ENCODE data around the gene GCNT2.
"Not testable (repeated sequence)": the region's sequence is repeated elsewhere in the genome, so short reads cannot be mapped to it uniquely, and the experiment has no call there.

The GCNT2 gene

GRCh38 chr6:10584607-10585006 lies 63.5 kb downstream of the GCNT2 start:
- no peak for DNase-seq

GRCh38 chr6:10585209-10585845 lies 64.2 kb downstream of the GCNT2 start:
- DNase-seq: no peak

- no peak for DNase-seq
Measured at GRCh38 chr6:10586302-10586701, 65.2 kb downstream of the GCNT2 start.

GRCh38 chr6:10587656-10588406 lies 66.7 kb downstream of the GCNT2 start:
- DNase-seq: no peak

- DNase-seq: no peak
Measured at GRCh38 chr6:10588562-10589428, 67.6 kb downstream of the GCNT2 start.

- DNase-seq: no peak
Measured at GRCh38 chr6:10589429-10589727, 68.2 kb downstream of the GCNT2 start.

GRCh38 chr6:10589983-10590382 lies 68.8 kb downstream of the GCNT2 start:
- DNase-seq: no peak

- DNase-seq: no peak
Measured at GRCh38 chr6:10591422-10592160, 70.4 kb downstream of the GCNT2 start.

GRCh38 chr6:10595731-10596664 lies 74.8 kb downstream of the GCNT2 start:
- DNase-seq: no peak

GRCh38 chr6:10597499-10598001 lies 76.4 kb downstream of the GCNT2 start:
- DNase-seq: no peak

- DNase-seq: no peak
Measured at GRCh38 chr6:10598084-10598960, 77.2 kb downstream of the GCNT2 start.

- DNase-seq: no peak
Measured at GRCh38 chr6:10599046-10599445, 77.9 kb downstream of the GCNT2 start.

- not testable (repeated sequence) for DNase-seq
Measured at GRCh38 chr6:10600681-10601080, 79.5 kb downstream of the GCNT2 start.

- DNase-seq: no peak
Measured at GRCh38 chr6:10603219-10603618, 82.1 kb downstream of the GCNT2 start.

GRCh38 chr6:10609038-10609437 lies 87.9 kb downstream of the GCNT2 start:
- DNase-seq: no peak

GRCh38 chr6:10610289-10610688 lies 89.1 kb downstream of the GCNT2 start:
- no peak for DNase-seq

GRCh38 chr6:10612161-10612560 lies 91.0 kb downstream of the GCNT2 start:
- no peak for DNase-seq

- DNase-seq: no peak
Measured at GRCh38 chr6:10613077-10613476, 91.9 kb downstream of the GCNT2 start.

GRCh38 chr6:10613723-10614122 lies 92.6 kb downstream of the GCNT2 start:
- no peak for DNase-seq

- DNase-seq: no peak
Measured at GRCh38 chr6:10615675-10616074, 94.5 kb downstream of the GCNT2 start.

GRCh38 chr6:10616266-10616665 lies 95.1 kb downstream of the GCNT2 start:
- not testable (repeated sequence) for DNase-seq
